ENCODE measurements around the gene FOXJ3. TPM values are rescaled to one million over a fixed set of nuclear protein-coding genes. Genes with fewer than 3 reads are reported as not detected.

The FOXJ3 gene
- total and polyA plus RNA-seq, 2 of the 4 experiments (the other 2 are of a cell fraction), result 16.7 to 30.5 TPM

- Histone ChIP-seq H3K27me3 (ENCODE audit: control insufficient read depth, insufficient read depth, low read length) (no peaks in the 10 kb centered on the region), H3K4me3 (ENCODE audit: insufficient read depth, low read depth, low read length) (no peak overlapping the region), H3K79me1 (ENCODE audit: low read depth in 1 of 2, low read length in 2 of 2) (peaks cover 20 to 59% of the 10 kb centered on the region in 2 experiments), H4K8ac (ENCODE audit: low read depth in 2 of 2, low read length in 2 of 2) (no peak overlapping the region), H4K20me1 (ENCODE audit: insufficient read depth, low read length) (peaks cover 38% of the 10 kb centered on the region), H3K27ac (ENCODE audit: insufficient read depth, low read length) (no peak overlapping the region), H3K9me3 (ENCODE audit: control insufficient read depth, insufficient read depth, low read length) (no peaks in the 10 kb centered on the region), H3K4ac (ENCODE audit: low read depth, low read length) (no peak overlapping the region), H4K91ac (ENCODE audit: insufficient read depth, low read depth, low read length) (no peak overlapping the region), H3K56ac (ENCODE audit: extremely low read depth, insufficient read depth, low read length) (no peak overlapping the region), H4K5ac (ENCODE audit: low read depth, low read length) (no peak overlapping the region), H2BK5ac (ENCODE audit: low read depth, low read length, poor library complexity, severe bottlenecking) (no peak overlapping the region), H3K14ac (replicated peaks; ENCODE audit: low read depth, low read length) (no peak overlapping the region), H3K9ac (ENCODE audit: low read depth, low read length) (no peak overlapping the region), H2AK5ac (ENCODE audit: low read depth, low read length) (no peak overlapping the region), H3K36me3 (ENCODE audit: control insufficient read depth, insufficient read depth, low read length) (no peaks in the 10 kb centered on the region), H2BK20ac (ENCODE audit: low read depth, low read length) (no peak overlapping the region), H3K4me2 (ENCODE audit: low read depth, low read length) (peak overlapping the region; percentile 44; the same call in 1 of the 2 replicates), H2BK120ac (ENCODE audit: low read depth, low read length) (no peak overlapping the region), H3K18ac (ENCODE audit: low read depth, low read length) (no peak overlapping the region), H3K23ac (ENCODE audit: low read depth, low read length) (no peak overlapping the region), H3K9me1 (ENCODE audit: insufficient read depth, low read length) (peaks cover 10% of the 10 kb centered on the region; the same call in 1 of the 2 replicates), H2AK9ac (replicated peaks; ENCODE audit: low read depth, low read length, poor library complexity) (no peak overlapping the region), H2BK15ac (ENCODE audit: low read depth, low read length) (no peak overlapping the region), H2AFZ (replicated peaks; ENCODE audit: low read length, poor library complexity) (no peak overlapping the region), H3K4me1 (ENCODE audit: control insufficient read depth, insufficient read depth, low read length) (peaks cover 14% of the 10 kb centered on the region)
- ATAC-seq (ENCODE audit: low read depth) (peak; percentile 10; the same call in 1 of the 2 replicates), DNase-seq (peak; percentile 59)
- TF ChIP-seq POLR2A (IDR thresholded peaks at IDR 0.05; ENCODE audit: low read depth, low read length) (no peak), SMC3 (IDR thresholded peaks at IDR 0.05; ENCODE audit: low read depth, low read length) (no peak), RCOR1 (IDR thresholded peaks at IDR 0.05; ENCODE audit: insufficient replicate concordance, low read length) (no peak), NFE2L2 (IDR thresholded peaks at IDR 0.05; ENCODE audit: low read depth, low read length) (no peak), RAD21 (IDR thresholded peaks at IDR 0.05; ENCODE audit: low read length) (no peak), CEBPB (IDR thresholded peaks at IDR 0.05; ENCODE audit: low read depth, low read length) (peak; percentile 32; the same call in 1 of the 2 replicates), CHD1 (IDR thresholded peaks at IDR 0.05; ENCODE audit: low read depth, low read length) (no peak), MXI1 (IDR thresholded peaks at IDR 0.05; ENCODE audit: borderline replicate concordance, low read depth, low read length) (no peak), RFX5 (IDR thresholded peaks at IDR 0.05; ENCODE audit: low read depth, low read length) (no peak), MAFK (IDR thresholded peaks at IDR 0.05; ENCODE audit: low read depth, low read length) (no peak), FOS (IDR thresholded peaks at IDR 0.05; ENCODE audit: low read depth, low read length) (peak; percentile 12; the same call in 1 of the 2 replicates), USF2 (IDR thresholded peaks at IDR 0.05; ENCODE audit: low read depth, low read length) (no peak), MAZ (IDR thresholded peaks at IDR 0.05; ENCODE audit: borderline replicate concordance, low read depth, low read length) (no peak), BHLHE40 (IDR thresholded peaks at IDR 0.05; ENCODE audit: low read depth, low read length) (no peak)
- ChIA-PET POLR2A (ENCODE audit: unreplicated experiment) (no interaction called here), CTCF (no interaction called here)
- no TSS peak for BruUV-seq (replicated peaks)
- WGBS, 2 experiments (ENCODE audit: extremely low coverage in 2 of 2, insufficient read length in 1 of 2), result 80% methylated on average over 1 of the region's 5 CpGs; no CpG with 5 or more reads in 1 of the 2 experiments
- dilution Hi-C loops (cut with HindIII; ENCODE audit: low sequenced_read_pairs, unreplicated experiment), result no loop called here
- in situ Hi-C loops (cut with MboI; ENCODE audit: low sequenced_read_pairs), result no loop called here
- intact Hi-C loops (cut with micrococcal nuclease), result no loop called here
Measured at GRCh38 chr1:42282867-42283583, 52.0 kb downstream of the FOXJ3 start.

Data from IMR-90 (cell line).